Karpas-422 (cell line): ENCODE data around the gene FAM181A. TPM values are rescaled to one million over a fixed set of nuclear protein-coding genes. Genes with fewer than 3 reads are reported as not detected.

Experiments used
- DNase-seq: peaks from one replicate; pipeline ENCODE4 v3.0.0-alpha.2; 2015
- H2AFZ ChIP-seq: fragments of 200-600 bp; sonication (generic); 2 replicates; pipeline ENCODE4 v1.6.1; 2014; ENCODE audit warnings: antibody characterized with exemption, low read length, mixed read lengths
- H3K27ac ChIP-seq: fragments of 200-600 bp; sonication (generic); 2 replicates; pipeline ENCODE4 v1.5.1; 2014; ENCODE audit warnings: mild to moderate bottlenecking, low read length, moderate library complexity
- H3K27me3 ChIP-seq: fragments of 200-600 bp; sonication (generic); 2 replicates; pipeline ENCODE4 v1.6.1; 2014; ENCODE audit warnings: low read length, mixed read lengths
- H3K36me3 ChIP-seq: fragments of 200-600 bp; sonication (generic); 2 replicates; pipeline ENCODE4 v1.6.1; 2014; ENCODE audit warnings: low read length, mixed read lengths; ENCODE audit not compliant: insufficient read depth
- H3K4me1 ChIP-seq: fragments of 200-600 bp; sonication (generic); 2 replicates; pipeline ENCODE4 v1.6.1; 2014; ENCODE audit warnings: mild to moderate bottlenecking, low read length, mixed read lengths
- H3K4me2 ChIP-seq: fragments of 200-600 bp; sonication (generic); 2 replicates; pipeline ENCODE4 v1.6.1; 2014; ENCODE audit warnings: low read length, low read depth, mild to moderate bottlenecking; ENCODE audit not compliant: poor library complexity, severe bottlenecking
- H3K4me3 ChIP-seq: fragments of 200-600 bp; sonication (generic); 2 replicates; pipeline ENCODE4 v1.5.1; 2014; ENCODE audit warnings: mild to moderate bottlenecking, antibody characterized with exemption, low read length, mixed read lengths
- H3K79me2 ChIP-seq: fragments of 200-600 bp; sonication (generic); 2 replicates; pipeline ENCODE4 v1.6.1; 2014; ENCODE audit warnings: mild to moderate bottlenecking, low read length, mixed read lengths
- H3K9ac ChIP-seq: fragments of 200-600 bp; sonication (generic); 2 replicates; pipeline ENCODE4 v1.6.0; 2014; ENCODE audit warnings: low read length
- H3K9me2 ChIP-seq: fragments of 200-600 bp; sonication (generic), shearing (Covaris generic); replicated peaks from 2 replicates; pipeline ENCODE4 v1.6.0; 2014; ENCODE audit warnings: mild to moderate bottlenecking, low read length, moderate library complexity; ENCODE audit not compliant: insufficient read depth
- H3K9me3 ChIP-seq: fragments of 300-700, 200-600 bp; sonication (generic); 2 replicates; pipeline ENCODE4 v1.6.1; 2014; ENCODE audit warnings: low read length, mixed read lengths
- H4K20me1 ChIP-seq: fragments of 200-600 bp; sonication (generic); 2 replicates; pipeline ENCODE4 v1.6.1; 2014; ENCODE audit warnings: mild to moderate bottlenecking, antibody characterized with exemption, low read length, low read depth; ENCODE audit not compliant: insufficient read depth
- total RNA-seq: library from RNA; depleted of rRNA; stranded (reverse); fragments of >200 nt; shearing (Covaris generic); gene quantifications from 2 replicates; pipeline ENCODE4 v1.2.3, GENCODE V29; 2014; ENCODE audit warnings: low replicate concordance; rRNA removed

Gene FAM181A
- not detected in 2 replicates for total RNA-seq

- Histone ChIP-seq H3K27ac (no peak within 1 kb of the TSS), H3K9me3 (no peaks in the 10 kb centered on the region), H3K4me1 (no peaks in the 10 kb centered on the region), H3K27me3 (no peaks in the 10 kb centered on the region), H4K20me1 (no peaks in the 10 kb centered on the region), H3K9me2 (no peaks in the 10 kb centered on the region), H3K79me2 (no peaks in the 10 kb centered on the region), H3K4me3 (no peak within 1 kb of the TSS), H3K9ac (no peak within 1 kb of the TSS), H3K36me3 (no peaks in the 10 kb centered on the region), H2AFZ (no peak within 1 kb of the TSS), H3K4me2 (no peak within 1 kb of the TSS)
- DNase-seq: no peak
Measured at GRCh38 chr14:93926873-93927799, at the start of gene FAM181A. TSS of gene FAM181A (plus strand) at chr14:93927344. CDS start at chr14:93928286, 942 bp downstream.

GRCh38 chr14:93878212-93878611, 48.9 kb upstream of the FAM181A start:
- H2AFZ ChIP-seq: no peak overlapping the region
- H3K27ac ChIP-seq: no peak overlapping the region
- no peak overlapping the region for H3K9ac ChIP-seq
- no peaks in the 10 kb centered on the region for H3K9me3 ChIP-seq
- H3K4me1 ChIP-seq: no peaks in the 10 kb centered on the region
- H3K9me2 ChIP-seq: no peaks in the 10 kb centered on the region
- no peak overlapping the region for H3K4me2 ChIP-seq
- H3K79me2 ChIP-seq: no peaks in the 10 kb centered on the region
- H3K27me3 ChIP-seq: 0 out of 2 replicates have a peak, but pooled peaks cover 4% of the 10 kb centered on the region
- no peaks in the 10 kb centered on the region for H4K20me1 ChIP-seq
- no peak for DNase-seq
- H3K36me3 ChIP-seq: no peaks in the 10 kb centered on the region
- no peak overlapping the region for H3K4me3 ChIP-seq

DNA sequence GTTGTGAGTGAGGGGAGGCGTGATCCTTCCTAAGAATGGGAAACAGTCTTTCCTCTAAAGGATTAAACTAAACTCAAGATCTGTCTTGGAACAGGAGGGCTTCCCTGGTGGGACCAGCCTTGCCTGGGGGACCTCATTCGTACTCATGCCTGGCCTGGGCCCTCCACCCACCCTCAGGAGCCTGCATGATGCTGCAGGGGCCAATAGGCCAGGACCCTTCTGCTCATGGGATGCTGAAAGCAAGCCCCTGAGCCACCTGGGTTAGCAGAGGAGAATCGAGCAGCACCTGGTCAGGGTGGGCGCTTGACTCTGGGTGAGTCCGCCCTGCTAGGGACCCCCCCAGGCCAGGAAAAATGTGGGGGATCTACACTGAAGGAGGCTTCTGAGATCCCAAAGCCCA, 48.3 kb upstream of the FAM181A start:
- H3K4me2 ChIP-seq: no peak overlapping the region
- no peaks in the 10 kb centered on the region for H3K9me3 ChIP-seq
- H4K20me1 ChIP-seq: no peaks in the 10 kb centered on the region
- H3K9me2 ChIP-seq: no peaks in the 10 kb centered on the region
- no peaks in the 10 kb centered on the region for H3K36me3 ChIP-seq
- DNase-seq: no peak
- no peak overlapping the region for H3K4me3 ChIP-seq
- H3K4me1 ChIP-seq: no peaks in the 10 kb centered on the region
- 0 out of 2 replicates have a peak, but pooled peaks cover 4% of the 10 kb centered on the region for H3K27me3 ChIP-seq
- no peak overlapping the region for H3K9ac ChIP-seq
- H3K27ac ChIP-seq: no peak overlapping the region
- no peak overlapping the region for H2AFZ ChIP-seq
- H3K79me2 ChIP-seq: no peaks in the 10 kb centered on the region

- Histone ChIP-seq H3K9ac (no peak overlapping the region), H4K20me1 (no peaks in the 10 kb centered on the region), H3K79me2 (no peaks in the 10 kb centered on the region), H3K27ac (no peak overlapping the region), H3K9me3 (no peaks in the 10 kb centered on the region), H3K36me3 (no peaks in the 10 kb centered on the region), H3K4me1 (no peaks in the 10 kb centered on the region), H2AFZ (no peak overlapping the region), H3K4me3 (no peak overlapping the region), H3K27me3 (0 out of 2 replicates have a peak, but pooled peaks cover 4% of the 10 kb centered on the region), H3K4me2 (no peak overlapping the region), H3K9me2 (no peaks in the 10 kb centered on the region)
- no peak for DNase-seq
Measured at GRCh38 chr14:93879362-93879983, 47.7 kb upstream of the FAM181A start.

DNA sequence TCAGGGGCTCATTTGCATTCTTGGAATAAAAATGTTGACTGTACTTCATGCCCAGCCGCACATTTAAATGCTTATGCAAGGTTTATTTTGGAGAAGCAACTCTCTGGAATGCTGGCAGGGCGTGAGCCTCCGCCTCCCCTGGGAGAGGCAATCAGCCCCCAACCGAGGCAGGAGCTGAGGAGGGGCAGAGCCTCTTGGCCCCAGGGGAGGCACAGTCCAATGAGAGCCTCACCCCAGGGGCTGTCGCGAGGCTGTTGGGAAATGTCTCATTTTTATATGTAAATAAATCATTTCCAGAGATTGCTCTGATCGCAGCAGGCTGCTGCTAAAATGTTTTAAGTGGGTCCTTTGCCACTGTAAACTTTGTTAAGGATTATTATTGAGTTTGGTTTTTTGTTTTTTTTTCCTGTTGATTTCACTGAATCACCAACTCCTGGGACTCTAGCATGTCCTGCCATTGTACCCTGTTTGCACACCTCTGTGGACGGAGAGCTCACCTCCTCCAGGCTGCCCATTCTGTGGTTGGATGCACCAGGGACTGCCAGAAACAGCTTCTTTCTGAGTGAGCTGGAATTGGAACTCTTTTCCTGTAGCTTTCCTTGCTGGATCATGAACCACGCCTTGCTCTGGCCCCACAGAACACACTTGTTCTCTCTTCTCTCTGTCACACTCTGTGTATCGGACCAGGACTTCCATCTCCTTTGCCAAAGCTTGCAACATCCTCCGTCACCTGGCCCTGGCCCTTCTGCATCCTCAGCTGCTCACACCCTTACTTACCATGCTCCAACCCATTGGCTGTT, 46.9 kb upstream of the FAM181A start:
- Histone ChIP-seq H3K4me2 (no peak overlapping the region), H3K27ac (no peak overlapping the region), H3K9ac (no peak overlapping the region), H2AFZ (no peak overlapping the region), H3K4me1 (no peaks in the 10 kb centered on the region), H3K4me3 (no peak overlapping the region), H3K27me3 (0 out of 2 replicates have a peak, but pooled peaks cover 4% of the 10 kb centered on the region), H3K36me3 (no peaks in the 10 kb centered on the region), H3K79me2 (no peaks in the 10 kb centered on the region), H3K9me2 (no peaks in the 10 kb centered on the region), H3K9me3 (no peaks in the 10 kb centered on the region), H4K20me1 (no peaks in the 10 kb centered on the region)
- DNase-seq: no peak

DNA sequence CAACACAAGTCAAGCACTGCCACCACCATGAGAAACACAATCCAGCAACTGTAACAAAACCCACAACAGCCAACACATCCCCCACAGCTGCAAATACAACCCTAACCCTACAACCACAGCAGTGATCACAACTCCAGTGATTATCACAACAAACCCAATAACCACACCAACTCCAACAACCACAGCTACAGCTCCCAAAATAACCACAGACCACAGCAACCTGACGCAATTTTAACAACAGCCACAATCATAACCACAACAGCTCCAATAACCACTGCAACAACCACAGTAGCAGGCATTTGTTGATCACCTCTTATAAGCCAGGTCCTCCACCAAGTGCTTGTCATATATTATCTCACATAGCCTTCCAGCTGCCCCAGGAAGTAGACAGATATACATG, 42.2 kb upstream of the FAM181A start:
- H3K27ac ChIP-seq: no peak overlapping the region
- no peaks in the 10 kb centered on the region for H3K79me2 ChIP-seq
- DNase-seq: no peak
- H3K4me3 ChIP-seq: no peak overlapping the region
- no peaks in the 10 kb centered on the region for H3K4me1 ChIP-seq
- no peaks in the 10 kb centered on the region for H3K9me3 ChIP-seq
- H2AFZ ChIP-seq: no peak overlapping the region
- no peak overlapping the region for H3K4me2 ChIP-seq
- no peak overlapping the region for H3K9ac ChIP-seq
- H4K20me1 ChIP-seq: no peaks in the 10 kb centered on the region
- no peaks in the 10 kb centered on the region for H3K9me2 ChIP-seq
- H3K27me3 ChIP-seq: 0 out of 2 replicates have a peak, but pooled peaks cover 4% of the 10 kb centered on the region
- H3K36me3 ChIP-seq: no peaks in the 10 kb centered on the region

DNA sequence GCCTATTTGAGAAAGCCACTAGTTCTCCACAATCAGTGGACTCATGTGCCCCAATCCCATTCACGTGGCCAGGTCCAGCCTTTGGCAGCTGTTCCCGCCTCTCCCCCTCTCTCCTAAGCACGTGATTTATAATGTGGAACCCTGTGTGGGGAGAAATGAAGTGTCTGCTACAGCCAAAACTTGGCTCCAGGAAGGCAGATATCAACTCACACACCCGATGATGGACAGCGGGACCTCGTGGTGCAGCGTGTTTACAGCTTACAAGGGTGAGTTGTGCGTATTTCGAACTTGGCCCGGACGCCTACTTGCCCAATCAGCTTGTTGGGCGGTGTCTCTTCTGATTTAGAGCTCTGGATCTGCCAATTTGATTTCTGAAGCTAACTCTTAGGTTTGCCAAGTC, 38.1 kb upstream of the FAM181A start:
- no peak overlapping the region for H3K27ac ChIP-seq
- no peaks in the 10 kb centered on the region for H3K79me2 ChIP-seq
- H3K9me3 ChIP-seq: no peaks in the 10 kb centered on the region
- H3K36me3 ChIP-seq: no peaks in the 10 kb centered on the region
- no peaks in the 10 kb centered on the region; the same call in 1 of the 2 replicates for H4K20me1 ChIP-seq
- no peaks in the 10 kb centered on the region; the same call in 1 of the 2 replicates for H3K4me1 ChIP-seq
- DNase-seq: no peak
- H3K27me3 ChIP-seq: no peaks in the 10 kb centered on the region; the same call in 1 of the 2 replicates
- no peak overlapping the region for H3K4me3 ChIP-seq
- no peak overlapping the region for H3K9ac ChIP-seq
- no peak overlapping the region for H2AFZ ChIP-seq
- H3K9me2 ChIP-seq: no peaks in the 10 kb centered on the region
- H3K4me2 ChIP-seq: no peak overlapping the region
